ENCODE results near the gene ADAM11.
A peak's percentile ranks its signal among the peaks of the same experiment; 100 is the strongest.
"Not testable (repeated sequence)": the region's sequence is repeated elsewhere in the genome, so short reads cannot be mapped to it uniquely, and the experiment has no call there.

The ADAM11 gene

GRCh38 chr17:44736551-44737240 is 22.1 kb upstream of the ADAM11 start:
- no peak for TF ChIP-seq CTCF (conservative IDR thresholded peaks at IDR 0.05; ENCODE audit: low read depth)
- ChIA-PET CTCF (interaction anchor here (0.6 kb wide), 3 partner anchors 157 to 888 kb away, joined by 3 read pairs; no protein-coding TSS in a partner anchor), POLR2A (ENCODE audit: low non-redundant PET) (no interaction called here)
- no peak for DNase-seq (ENCODE audit: low spot score)
- peak overlapping the region; percentile 1; the same call in 1 of the 2 replicates for H3K27ac ChIP-seq

GRCh38 chr17:44738214-44738906 is 20.4 kb upstream of the ADAM11 start:
- POLR2A ChIA-PET (ENCODE audit: low non-redundant PET) = no interaction called here
- DNase-seq (ENCODE audit: low spot score) = no peak
- CTCF ChIA-PET = no interaction called here
- TF ChIP-seq CTCF (conservative IDR thresholded peaks at IDR 0.05; ENCODE audit: low read depth) = no peak
- H3K27ac ChIP-seq = no peak overlapping the region

- TF ChIP-seq CTCF (conservative IDR thresholded peaks at IDR 0.05; ENCODE audit: low read depth) = no peak
- ChIA-PET POLR2A (ENCODE audit: low non-redundant PET) (no interaction called here), CTCF (no interaction called here)
- H3K27ac ChIP-seq = no peak overlapping the region
- DNase-seq (ENCODE audit: low spot score) = no peak
These were observed 17.5 kb upstream of the ADAM11 start for GRCh38 chr17:44741316-44741715.

GRCh38 chr17:44745301-44745700 is 13.5 kb upstream of the ADAM11 start:
- DNase-seq (ENCODE audit: low spot score) = no peak
- TF ChIP-seq CTCF (conservative IDR thresholded peaks at IDR 0.05; ENCODE audit: low read depth) = no peak
- ChIA-PET CTCF (no interaction called here), POLR2A (ENCODE audit: low non-redundant PET) (no interaction called here)
- H3K27ac ChIP-seq = no peak overlapping the region

- H3K27ac ChIP-seq; POLR2A ChIA-PET (ENCODE audit: low non-redundant PET); DNase-seq (ENCODE audit: low spot score); CTCF ChIA-PET: not testable (repeated sequence)
These were observed 13.1 kb upstream of the ADAM11 start for GRCh38 chr17:44745738-44746137.

- ChIA-PET CTCF (interaction anchor here (0.7 to 0.9 kb wide), 2 partner anchors 10 to 12 kb away, joined by 4 to 5 read pairs; no protein-coding TSS in a partner anchor), POLR2A (ENCODE audit: low non-redundant PET) (interaction anchor here (0.5 to 0.6 kb wide), 2 partner anchors 58 to 1354 kb away, joined by 3 to 19 read pairs; no protein-coding TSS in a partner anchor)
- DNase-seq (ENCODE audit: low spot score) = no peak
- H3K27ac ChIP-seq = peak overlapping the region; percentile 15; the same call in 1 of the 2 replicates
- no peak for TF ChIP-seq CTCF (conservative IDR thresholded peaks at IDR 0.05; ENCODE audit: low read depth)
These were observed 11.2 kb upstream of the ADAM11 start for GRCh38 chr17:44747566-44747965.

All from RWPE1 (cell line).